ENCODE data around the gene TACC3. TPM values are rescaled to one million over a fixed set of nuclear protein-coding genes. Genes with fewer than 3 reads are reported as not detected.

TACC3 gene
- total RNA-seq, result 26.7 and 40.1 TPM in 2 replicates

GRCh38 chr4:1721003-1721665 is at the start of gene TACC3, which contains the start of gene TMEM129:
Gene TACC3 (plus strand): TSS chr4:1721521. CDS start chr4:1723422, 1,901 bp downstream.
Gene TMEM129 (minus strand): TSS chr4:1721323. CDS start chr4:1720837, 486 bp downstream.
- DNase-seq (ENCODE audit: extremely low read depth, low read depth, low spot score), result no peak

GRCh38 chr4:1673671-1674070 is 47.6 kb upstream of the TACC3 start:
- DNase-seq (ENCODE audit: extremely low read depth, low read depth, low spot score), result no peak

GRCh38 chr4:1674682-1675081 is 46.6 kb upstream of the TACC3 start:
- DNase-seq (ENCODE audit: extremely low read depth, low read depth, low spot score), result no peak

GRCh38 chr4:1675136-1675801 is 46.1 kb upstream of the TACC3 start:
- no peak for DNase-seq (ENCODE audit: extremely low read depth, low read depth, low spot score)

GRCh38 chr4:1675802-1676137 is 45.6 kb upstream of the TACC3 start:
- no peak for DNase-seq (ENCODE audit: extremely low read depth, low read depth, low spot score)

GRCh38 chr4:1676605-1677525 is 44.5 kb upstream of the TACC3 start:
- DNase-seq (ENCODE audit: extremely low read depth, low read depth, low spot score), result no peak

- no peak for DNase-seq (ENCODE audit: extremely low read depth, low read depth, low spot score)
Measured at GRCh38 chr4:1678244-1678643, 43.1 kb upstream of the TACC3 start.

GRCh38 chr4:1682860-1683259 is 38.5 kb upstream of the TACC3 start:
- DNase-seq (ENCODE audit: extremely low read depth, low read depth, low spot score), result no peak

GRCh38 chr4:1683261-1683735 is 38.0 kb upstream of the TACC3 start:
- DNase-seq (ENCODE audit: extremely low read depth, low read depth, low spot score), result peak; percentile 10

GRCh38 chr4:1683736-1684505 is 37.4 kb upstream of the TACC3 start, which contains the start of gene FAM53A:
Gene FAM53A (minus strand): TSS chr4:1684313. CDS start chr4:1668741, 15,572 bp downstream.
- no peak for DNase-seq (ENCODE audit: extremely low read depth, low read depth, low spot score)

- DNase-seq (ENCODE audit: extremely low read depth, low read depth, low spot score), result no peak
Measured at GRCh38 chr4:1684506-1685234, 36.7 kb upstream of the TACC3 start.

- no peak for DNase-seq (ENCODE audit: extremely low read depth, low read depth, low spot score)
Measured at GRCh38 chr4:1685235-1686150, 35.8 kb upstream of the TACC3 start.

- no peak for DNase-seq (ENCODE audit: extremely low read depth, low read depth, low spot score)
Measured at GRCh38 chr4:1686440-1687036, 34.8 kb upstream of the TACC3 start.

- DNase-seq (ENCODE audit: extremely low read depth, low read depth, low spot score), result no peak
Measured at GRCh38 chr4:1690698-1691097, 30.6 kb upstream of the TACC3 start.

- DNase-seq (ENCODE audit: extremely low read depth, low read depth, low spot score), result no peak
Measured at GRCh38 chr4:1691737-1692373, 29.5 kb upstream of the TACC3 start.

GRCh38 chr4:1693131-1693896 is 28.0 kb upstream of the TACC3 start:
- DNase-seq (ENCODE audit: extremely low read depth, low read depth, low spot score), result no peak

GRCh38 chr4:1695913-1696312 is 25.4 kb upstream of the TACC3 start:
- DNase-seq (ENCODE audit: extremely low read depth, low read depth, low spot score), result no peak

Data from glomerular endothelial cell (primary cell).